Dendritic cell treated with granulocyte-macrophage colony-stimulating factor and Interleukin-4, amounts not matched to agents 40 ng/mL and 50 ng/mL, for 4 days (primary cell): ENCODE results near the gene KLF11.
"Not testable (repeated sequence)": the region's sequence is repeated elsewhere in the genome, so short reads cannot be mapped to it uniquely, and the experiment has no call there.

Experiments used
- H3K27ac Mint-ChIP-seq: one replicate; pipeline ENCODE4 v1.8.0; 2022; ENCODE audit warnings: mild to moderate bottlenecking, mixed read lengths
- H3K27me3 Mint-ChIP-seq: one replicate; pipeline ENCODE4 v1.8.0; 2022; ENCODE audit warnings: mild to moderate bottlenecking, mixed read lengths
- H3K36me3 Mint-ChIP-seq: one replicate; pipeline ENCODE4 v1.8.0; 2022; ENCODE audit warnings: low read depth, mixed read lengths
- H3K4me1 Mint-ChIP-seq: one replicate; pipeline ENCODE4 v1.8.0; 2022; ENCODE audit warnings: low read depth, mixed read lengths
- H3K4me3 Mint-ChIP-seq: one replicate; pipeline ENCODE4 v1.8.0; 2022; ENCODE audit warnings: mild to moderate bottlenecking, moderate library complexity, mixed read lengths
- H3K9me3 Mint-ChIP-seq: one replicate; pipeline ENCODE4 v1.8.0; 2022; ENCODE audit warnings: mixed read lengths
- intact Hi-C: fragments of 100-400 bp; cut with micrococcal nuclease; formaldehyde crosslinking; loops from one replicate; pipeline ENCODE4 v1.15.0; 2022

KLF11 gene

DNA sequence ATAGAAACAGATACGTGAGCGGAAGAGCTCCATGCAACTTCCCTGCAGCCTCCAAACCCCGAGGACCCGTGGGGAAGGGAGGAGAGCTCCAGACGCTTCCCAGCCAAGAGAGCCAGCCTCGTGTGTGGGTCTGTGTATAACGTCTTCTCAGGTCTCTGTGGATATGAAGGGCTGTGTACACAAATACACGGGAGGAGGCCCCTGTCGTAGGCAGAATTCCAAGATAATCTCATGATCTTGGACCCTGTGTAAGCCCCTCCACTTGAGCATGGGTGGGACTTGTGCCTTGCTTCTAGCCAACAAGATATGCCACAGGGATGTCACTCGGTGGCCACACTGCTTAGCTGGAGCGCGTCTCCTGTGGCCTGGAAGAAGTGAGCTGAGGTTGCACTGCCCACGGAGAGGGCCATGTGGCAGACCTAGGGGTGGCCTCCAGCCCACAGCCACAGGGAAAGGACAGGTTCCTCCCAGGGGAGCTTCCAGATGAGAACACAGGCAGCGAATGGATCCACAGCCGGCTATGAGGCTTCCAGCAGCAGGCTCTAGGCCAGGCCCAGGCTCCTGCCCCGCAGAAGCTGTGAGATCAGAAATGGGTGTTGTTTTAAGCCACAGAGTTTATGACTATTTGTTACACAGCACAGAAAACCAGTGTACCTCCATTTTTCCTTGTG lies 15.6 kb upstream of the KLF11 start:
- Mint-ChIP-seq H3K36me3 (no peaks in the 10 kb centered on the region), H3K9me3 (no peaks in the 10 kb centered on the region), H3K27ac (peak overlapping the region; percentile 99), H3K4me3 (no peak overlapping the region), H3K4me1 (peaks cover 66% of the 10 kb centered on the region), H3K27me3 (peaks cover 3% of the 10 kb centered on the region)
- intact Hi-C loops: no loop called here

DNA sequence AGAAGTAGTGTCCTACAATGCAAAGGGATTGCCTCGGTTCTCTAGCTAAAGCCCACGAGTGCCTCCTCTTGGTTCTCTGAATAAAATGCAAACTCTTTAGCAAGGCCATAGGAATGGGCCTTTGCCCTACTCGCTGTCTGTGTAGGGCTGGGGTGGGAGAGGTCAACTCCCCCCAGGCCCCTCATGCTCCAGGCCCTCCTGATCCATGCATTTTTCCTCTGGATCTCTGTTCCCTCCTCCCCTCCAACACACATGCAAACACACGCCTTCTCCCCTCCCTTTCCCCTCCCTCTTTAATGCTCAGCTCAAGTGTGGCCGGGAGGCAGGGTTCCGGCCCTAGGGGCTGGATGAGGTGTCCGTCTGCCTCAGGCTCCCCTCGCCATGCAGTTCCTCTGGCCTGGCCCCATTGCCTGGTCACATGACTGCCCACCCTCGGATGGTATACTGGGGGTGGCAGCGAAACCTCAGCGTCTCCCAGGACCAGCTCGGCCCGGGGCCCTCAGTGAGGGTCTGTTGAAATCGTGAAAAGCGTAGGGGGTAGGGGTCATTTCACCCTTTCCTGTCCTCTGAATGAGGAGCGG lies 14.9 kb upstream of the KLF11 start:
- Mint-ChIP-seq H3K4me3 (peak overlapping the region; percentile 44), H3K36me3 (no peaks in the 10 kb centered on the region), H3K27me3 (no peaks in the 10 kb centered on the region), H3K9me3 (no peaks in the 10 kb centered on the region), H3K27ac (peak overlapping the region; percentile 99), H3K4me1 (peaks cover 67% of the 10 kb centered on the region)
- intact Hi-C loops: no loop called here

DNA sequence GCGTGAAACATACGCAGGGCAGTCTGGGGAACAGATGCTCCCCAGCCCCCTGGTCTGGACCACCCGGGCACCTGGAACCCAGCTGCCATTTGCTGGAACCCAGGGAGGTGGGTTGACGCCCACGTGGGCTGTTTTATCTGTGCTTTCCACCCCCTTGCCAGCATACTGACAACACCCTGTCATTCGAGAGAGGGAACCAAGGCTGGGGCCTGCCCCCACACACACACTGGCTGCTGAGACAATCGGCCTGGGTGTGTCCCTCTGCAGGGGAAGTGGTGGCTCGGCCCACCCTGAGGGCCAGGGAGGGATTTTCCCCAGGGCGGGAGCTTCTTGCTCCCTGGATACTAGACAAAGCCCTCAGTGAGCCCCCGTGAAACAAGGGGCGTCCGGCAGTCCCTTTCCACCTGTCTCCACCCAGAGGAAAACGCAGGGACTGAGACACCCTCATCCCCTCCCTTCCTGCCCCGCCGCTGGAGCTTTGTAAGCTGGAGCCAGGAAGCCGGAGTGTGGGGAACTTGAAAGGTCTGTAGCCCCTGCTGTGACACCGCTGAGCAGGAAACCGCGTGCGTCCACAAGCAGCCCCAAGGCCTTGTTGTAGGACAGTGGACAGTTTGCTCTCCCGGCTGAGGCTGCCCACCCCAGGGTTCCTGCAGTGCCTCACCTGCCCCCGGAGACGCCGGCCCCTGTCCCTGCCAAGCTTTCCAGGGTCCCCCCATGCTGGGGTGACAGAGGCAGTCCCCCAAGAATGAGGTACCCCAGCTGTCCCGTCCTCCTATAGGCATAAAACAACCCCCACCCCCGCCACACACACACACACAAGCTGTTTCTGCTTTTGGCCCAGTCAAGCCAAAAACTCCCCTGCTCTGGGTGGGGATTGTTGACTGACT lies 14.1 kb upstream of the KLF11 start:
- Mint-ChIP-seq H3K27me3 (no peaks in the 10 kb centered on the region), H3K27ac (peak overlapping the region; percentile 99), H3K4me1 (peaks cover 74% of the 10 kb centered on the region), H3K36me3 (peaks cover 4% of the 10 kb centered on the region), H3K9me3 (no peaks in the 10 kb centered on the region), H3K4me3 (peak overlapping the region; percentile 82)
- intact Hi-C loops: no loop called here

DNA sequence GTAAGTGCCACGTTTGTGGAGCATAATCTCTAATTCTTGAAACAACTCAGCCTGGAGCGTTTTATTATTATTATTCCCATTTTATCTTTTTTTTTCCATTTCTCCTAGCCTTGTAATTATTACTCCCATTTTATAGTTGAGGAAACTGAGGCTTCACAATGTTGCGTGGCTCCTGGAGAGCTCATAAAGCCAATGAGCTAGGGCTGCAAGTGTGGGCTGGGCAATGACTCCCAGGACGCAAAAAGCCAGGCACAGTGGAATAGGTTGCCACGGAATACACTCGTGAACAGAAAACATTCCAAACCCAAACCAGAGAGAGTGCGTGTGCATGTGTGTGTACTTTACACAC lies 13.5 kb upstream of the KLF11 start:
- Mint-ChIP-seq H3K27me3 (no peaks in the 10 kb centered on the region), H3K4me1 (peaks cover 80% of the 10 kb centered on the region), H3K27ac (peak overlapping the region; percentile 99), H3K9me3 (no peaks in the 10 kb centered on the region), H3K36me3 (peaks cover 5% of the 10 kb centered on the region), H3K4me3 (peak overlapping the region; percentile 82)
- intact Hi-C loops: no loop called here

DNA sequence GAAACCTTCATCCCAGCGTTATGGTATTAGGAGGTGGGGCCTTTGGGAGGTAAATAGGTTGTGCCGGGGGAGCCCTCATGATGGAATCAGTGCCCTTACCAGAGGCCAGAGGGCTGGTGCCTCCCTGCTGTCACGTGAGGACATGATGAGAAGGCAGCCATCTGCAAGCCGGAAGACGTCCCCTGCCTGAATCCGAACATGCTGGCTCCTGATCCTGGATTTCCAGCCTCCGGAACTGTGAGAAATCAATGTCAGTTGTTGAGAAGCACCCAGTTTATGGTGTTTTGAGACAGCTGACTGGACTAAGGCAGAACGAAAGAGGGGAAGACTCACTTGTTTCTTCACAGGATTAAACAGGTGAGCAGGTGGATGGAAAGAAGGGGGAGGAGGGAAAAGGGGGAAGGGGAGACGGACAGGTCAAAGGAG lies 13.0 kb upstream of the KLF11 start:
- Mint-ChIP-seq H3K27me3 (no peaks in the 10 kb centered on the region), H3K4me1 (peaks cover 85% of the 10 kb centered on the region), H3K9me3 (no peaks in the 10 kb centered on the region), H3K36me3 (peaks cover 5% of the 10 kb centered on the region), H3K4me3 (peak overlapping the region; percentile 82), H3K27ac (peak overlapping the region; percentile 99)
- intact Hi-C loops: no loop called here

DNA sequence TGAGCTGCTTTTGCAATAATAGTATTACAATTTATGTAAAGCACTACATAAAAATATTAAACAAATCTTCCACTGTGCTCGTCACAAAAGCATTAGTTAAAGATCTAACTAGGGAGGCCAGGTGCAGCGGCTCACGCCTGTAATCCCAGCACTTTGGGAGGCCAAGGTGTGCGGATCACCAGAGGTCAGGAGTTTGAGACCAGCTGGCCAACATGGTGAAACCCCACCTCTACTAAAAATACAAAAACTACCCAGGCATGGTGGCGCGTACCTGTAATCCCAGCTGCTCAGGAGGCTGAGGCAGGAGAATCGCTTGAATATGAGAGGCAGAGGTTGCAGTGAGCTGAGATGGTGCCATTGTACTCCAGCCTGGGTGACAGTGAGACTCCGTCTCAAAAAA lies 12.6 kb upstream of the KLF11 start:
- Mint-ChIP-seq H3K27ac (peak overlapping the region; percentile 99), H3K4me3 (peak overlapping the region; percentile 60), H3K4me1 (peaks cover 90% of the 10 kb centered on the region)
- H3K36me3 Mint-ChIP-seq, H3K27me3 Mint-ChIP-seq, intact Hi-C loops, H3K9me3 Mint-ChIP-seq: not testable (repeated sequence)

DNA sequence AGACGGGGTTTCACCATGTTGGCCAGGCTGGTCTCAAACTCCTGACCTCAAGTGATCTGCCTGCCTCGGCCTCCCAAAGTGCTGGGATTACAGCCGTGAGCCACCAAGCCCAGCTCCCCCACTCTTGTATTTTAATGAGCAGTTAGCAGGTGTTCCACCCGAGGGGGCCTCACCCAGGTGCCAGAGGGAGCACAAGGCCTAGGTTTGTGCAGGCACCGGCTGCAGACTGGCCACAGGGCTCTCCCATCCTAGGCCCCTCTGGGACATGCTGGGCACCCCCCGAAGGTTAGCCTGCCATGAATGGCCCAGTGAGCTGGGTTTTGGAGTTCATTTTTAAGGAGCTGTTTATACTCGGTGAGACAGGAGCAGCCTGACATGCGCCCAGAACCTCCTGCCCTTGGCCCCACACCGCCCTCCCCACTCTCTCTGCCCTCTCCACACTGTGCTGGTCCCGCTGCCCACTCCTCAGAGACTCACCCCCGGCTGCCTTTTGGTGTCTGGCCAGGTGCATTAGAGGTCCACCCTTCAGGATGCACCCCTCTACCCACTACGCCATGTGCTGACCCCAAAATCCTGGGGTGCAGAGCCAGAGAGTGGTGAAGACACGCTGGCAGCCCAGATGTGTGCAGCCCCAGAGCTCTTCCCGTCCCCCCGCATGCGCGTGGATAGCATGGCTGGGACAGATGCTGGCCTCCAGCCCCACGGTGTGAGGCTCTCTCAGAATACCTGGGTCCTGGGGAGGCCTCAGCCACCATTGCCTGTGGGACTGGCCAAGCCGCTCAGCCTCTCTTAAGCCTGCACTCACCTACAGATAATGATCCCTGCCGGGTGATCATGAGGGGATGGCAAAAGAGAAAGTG lies 11.2 kb upstream of the KLF11 start:
- H3K9me3 Mint-ChIP-seq: no peaks in the 10 kb centered on the region
- H3K4me3 Mint-ChIP-seq: peak overlapping the region; percentile 50
- H3K36me3 Mint-ChIP-seq: peaks cover 5% of the 10 kb centered on the region
- peak overlapping the region; percentile 99 for H3K27ac Mint-ChIP-seq
- H3K27me3 Mint-ChIP-seq: no peaks in the 10 kb centered on the region
- intact Hi-C loops: no loop called here
- peaks cover 98% of the 10 kb centered on the region for H3K4me1 Mint-ChIP-seq

DNA sequence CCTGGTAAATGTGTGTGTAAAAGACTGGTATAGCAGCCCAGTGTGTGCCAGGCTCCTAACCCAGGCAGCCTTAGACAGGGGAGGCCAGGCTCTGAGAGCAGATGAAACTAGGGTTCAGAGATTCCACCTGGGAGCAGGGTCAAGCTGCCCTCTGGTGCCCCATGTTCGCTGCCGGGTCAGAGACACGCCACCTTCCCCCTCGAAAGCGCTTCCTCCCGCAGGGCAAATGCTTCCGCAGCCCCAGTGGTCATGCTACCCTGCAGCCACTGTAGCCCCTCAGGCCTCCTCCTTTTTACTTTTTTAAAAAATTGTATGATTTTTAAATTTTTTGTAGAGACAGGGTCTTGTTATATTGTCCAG lies 10.6 kb upstream of the KLF11 start:
- Mint-ChIP-seq H3K9me3 (no peaks in the 10 kb centered on the region), H3K36me3 (peaks cover 8% of the 10 kb centered on the region), H3K4me3 (peak overlapping the region; percentile 21), H3K27me3 (no peaks in the 10 kb centered on the region), H3K4me1 (peaks cover 98% of the 10 kb centered on the region), H3K27ac (peak overlapping the region; percentile 99)
- intact Hi-C loops: no loop called here

DNA sequence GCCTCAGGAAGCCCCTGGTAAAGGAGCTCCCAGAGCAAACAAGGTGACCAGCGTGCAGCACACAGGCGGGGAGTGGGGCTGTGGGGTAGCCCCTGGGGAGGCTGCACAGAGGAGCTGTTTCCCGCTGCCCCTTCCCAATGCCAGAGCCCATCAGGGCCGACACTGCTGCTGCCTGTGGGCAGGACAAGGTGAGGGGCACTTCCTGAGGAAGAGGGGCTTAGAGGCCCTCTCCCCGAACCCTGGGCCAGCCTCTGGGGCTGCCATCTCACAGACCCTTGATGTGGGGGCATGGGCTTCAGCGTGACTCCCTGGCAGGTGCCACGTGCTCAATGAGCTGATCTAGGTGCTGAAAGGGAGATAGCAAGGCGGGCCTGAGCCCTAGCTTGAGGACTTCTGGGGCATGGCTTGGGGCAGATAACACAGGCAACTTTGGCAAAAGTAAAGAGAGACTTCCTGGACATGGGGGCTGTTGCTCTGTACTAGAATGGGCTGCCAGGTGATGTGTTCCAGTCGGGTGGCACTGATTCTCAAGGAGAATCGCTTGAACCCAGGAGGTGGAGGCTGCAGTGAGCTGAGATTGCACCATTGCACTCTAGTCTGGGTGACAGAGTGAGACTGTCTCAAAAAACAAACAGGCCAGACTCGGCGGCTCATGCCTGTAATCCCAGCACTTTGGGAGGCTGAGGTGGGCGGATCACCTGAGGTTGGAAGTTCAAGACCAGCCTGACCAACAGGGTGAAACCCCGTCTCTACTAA lies 9.9 kb upstream of the KLF11 start:
- H3K9me3 Mint-ChIP-seq: no peaks in the 10 kb centered on the region

DNA sequence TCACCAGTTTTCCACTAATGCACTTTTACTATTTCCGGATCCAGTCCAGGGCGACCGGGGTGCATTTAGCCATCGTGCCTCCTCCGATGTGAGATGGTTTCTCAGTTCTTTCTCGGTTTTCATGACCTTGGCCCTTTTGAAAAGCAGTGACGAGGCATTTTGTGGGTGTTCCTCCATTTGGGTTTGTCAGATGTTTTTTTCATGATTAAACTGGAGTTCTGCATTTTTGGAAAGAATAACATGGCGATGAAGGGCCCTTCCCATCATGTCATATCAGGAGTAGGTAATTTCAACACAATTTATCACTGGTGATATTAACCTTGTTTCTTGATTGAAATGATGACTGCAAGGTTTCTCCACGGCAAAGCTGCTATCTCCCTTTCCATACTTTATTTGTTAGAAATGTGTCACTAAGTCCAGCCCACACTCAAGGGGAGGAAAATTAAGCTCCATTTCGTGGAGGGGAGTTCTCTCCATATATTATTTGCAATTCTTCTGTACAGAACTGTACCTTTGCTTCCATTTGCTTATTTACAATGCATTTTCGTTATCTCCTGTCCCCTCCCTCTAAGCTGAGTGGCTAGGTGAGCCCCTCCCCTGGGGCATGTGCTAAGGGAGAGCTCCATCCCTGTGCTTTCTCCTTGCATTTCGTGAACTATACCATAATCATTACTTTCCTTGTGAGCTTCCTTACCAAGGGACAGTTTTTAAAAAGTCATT lies 8.9 kb upstream of the KLF11 start:
- Mint-ChIP-seq H3K27ac (peak overlapping the region; percentile 99), H3K27me3 (no peaks in the 10 kb centered on the region), H3K4me3 (peak overlapping the region; percentile 59), H3K36me3 (peaks cover 21% of the 10 kb centered on the region), H3K4me1 (peaks cover 96% of the 10 kb centered on the region), H3K9me3 (no peaks in the 10 kb centered on the region)
- intact Hi-C loops: loop anchor here (2.0 kb wide), 1 partner anchor 44 kb away; no protein-coding TSS in a partner anchor

More for the DNA sequence above, 9.9 kb upstream of the KLF11 start:
- Mint-ChIP-seq H3K27me3 (no peaks in the 10 kb centered on the region), H3K4me3 (no peak overlapping the region), H3K36me3 (peaks cover 15% of the 10 kb centered on the region), H3K4me1 (peaks cover 98% of the 10 kb centered on the region), H3K27ac (peak overlapping the region; percentile 99)
- intact Hi-C loops: loop anchor here (2.0 kb wide), 1 partner anchor 43 kb away; no protein-coding TSS in a partner anchor

DNA sequence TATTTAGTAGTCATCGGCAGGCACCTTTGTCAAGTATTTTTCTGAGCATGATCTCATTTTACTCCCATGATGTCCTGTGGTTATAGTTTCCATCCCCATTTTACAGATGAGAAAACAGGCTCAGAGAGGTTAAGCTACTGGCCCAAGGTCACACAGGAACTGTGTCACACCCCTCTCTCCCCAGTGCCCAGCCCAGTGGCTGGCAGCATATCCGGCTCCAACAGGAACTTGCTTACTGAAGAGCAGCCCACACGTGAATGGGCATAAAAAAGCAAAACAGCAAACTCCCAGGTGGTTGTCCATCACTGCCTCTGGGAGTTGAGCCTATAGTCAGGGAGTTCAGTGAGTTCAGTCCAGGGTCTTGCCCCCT lies 8.3 kb upstream of the KLF11 start:
- Mint-ChIP-seq H3K4me1 (peaks cover 95% of the 10 kb centered on the region), H3K36me3 (peaks cover 21% of the 10 kb centered on the region), H3K27ac (peak overlapping the region; percentile 99), H3K27me3 (peaks cover under 1% of the 10 kb centered on the region), H3K4me3 (no peak overlapping the region), H3K9me3 (no peaks in the 10 kb centered on the region)
- intact Hi-C loops: loop anchor here (2.0 kb wide), 1 partner anchor 44 kb away; no protein-coding TSS in a partner anchor

DNA sequence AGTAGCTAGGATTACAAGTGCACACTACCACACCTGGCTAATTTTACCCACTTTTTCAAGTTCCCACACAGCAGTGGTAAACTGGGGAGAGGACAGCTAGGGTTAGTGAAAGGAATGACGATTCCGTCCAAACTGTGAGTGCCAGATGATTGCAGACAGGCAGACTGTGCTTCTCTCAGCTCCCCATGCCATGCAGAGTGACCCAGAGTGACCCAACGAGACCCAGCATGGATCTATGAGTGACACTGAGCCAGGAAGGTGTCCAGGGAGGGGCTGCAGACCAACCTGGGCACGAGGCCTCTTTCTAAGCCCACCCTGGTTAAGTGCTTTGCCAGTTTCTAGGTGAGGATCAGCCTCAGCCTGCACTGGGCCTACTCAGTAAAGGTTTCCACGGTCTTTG lies 7.7 kb upstream of the KLF11 start:
- Mint-ChIP-seq H3K27me3 (peaks cover 5% of the 10 kb centered on the region), H3K4me1 (peaks cover 95% of the 10 kb centered on the region), H3K36me3 (peaks cover 23% of the 10 kb centered on the region), H3K27ac (peak overlapping the region; percentile 99), H3K9me3 (no peaks in the 10 kb centered on the region), H3K4me3 (peak overlapping the region; percentile 56)
- intact Hi-C loops: loop anchor here (1.0 to 2.0 kb wide), 2 partner anchors 9 to 45 kb away; no protein-coding TSS in a partner anchor
